NCI-H1417 (cell line): Measurements from ENCODE around the gene CAMK2A.
A peak's percentile ranks its signal among the peaks of the same experiment; 100 is the strongest.
"Not testable (repeated sequence)": the region's sequence is repeated elsewhere in the genome, so short reads cannot be mapped to it uniquely, and the experiment has no call there.

ENCODE experiments used
- DNase-seq, 3 experiments: peaks; one replicate each; lab custom pipeline; 2025; lab: John Stamatoyannopoulos, UW

Gene CAMK2A

DNA sequence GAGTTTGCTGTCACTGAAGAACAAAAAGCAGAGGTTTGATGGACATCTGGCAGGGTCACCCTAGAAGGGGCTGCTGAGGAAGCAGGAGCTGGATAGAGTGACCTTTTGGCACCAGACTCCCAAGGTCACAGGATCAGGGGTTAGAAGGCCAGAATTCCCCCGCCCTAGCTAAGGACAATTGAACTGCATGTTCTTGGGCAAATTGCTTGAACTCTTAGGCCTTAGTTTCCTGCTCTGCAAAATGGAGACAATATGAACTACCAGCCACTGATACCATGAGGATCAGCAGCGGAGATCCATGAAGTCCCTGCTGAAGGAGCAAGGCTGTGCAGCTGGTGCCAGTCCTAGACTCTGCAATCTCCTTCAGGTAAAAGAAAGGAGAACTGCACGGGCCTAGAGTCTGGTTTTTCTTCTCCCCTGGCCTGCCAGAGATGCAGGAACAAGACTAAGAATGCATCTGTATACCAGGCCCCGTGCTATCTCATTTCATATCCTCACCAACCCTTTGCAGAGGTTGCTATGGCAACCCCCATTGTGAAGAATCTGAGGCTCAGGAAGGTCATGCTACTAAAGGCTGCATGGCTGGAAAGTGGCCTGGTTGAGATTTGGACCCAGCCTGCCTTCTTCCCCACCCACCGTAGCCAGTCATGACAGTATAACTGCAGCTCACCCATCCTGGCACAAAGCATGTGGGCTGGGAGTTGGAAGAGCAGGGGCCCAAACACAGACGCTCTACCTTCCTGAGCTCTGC lies 33.7 kb downstream of the CAMK2A start:
- peak in 2 of 3 experiments; percentile 3 to 54 for DNase-seq

- no peak for DNase-seq
These were observed 34.8 kb downstream of the CAMK2A start for GRCh38 chr5:150254774-150255173.

- DNase-seq: no peak
These were observed 35.2 kb downstream of the CAMK2A start for GRCh38 chr5:150254363-150254762.

DNA sequence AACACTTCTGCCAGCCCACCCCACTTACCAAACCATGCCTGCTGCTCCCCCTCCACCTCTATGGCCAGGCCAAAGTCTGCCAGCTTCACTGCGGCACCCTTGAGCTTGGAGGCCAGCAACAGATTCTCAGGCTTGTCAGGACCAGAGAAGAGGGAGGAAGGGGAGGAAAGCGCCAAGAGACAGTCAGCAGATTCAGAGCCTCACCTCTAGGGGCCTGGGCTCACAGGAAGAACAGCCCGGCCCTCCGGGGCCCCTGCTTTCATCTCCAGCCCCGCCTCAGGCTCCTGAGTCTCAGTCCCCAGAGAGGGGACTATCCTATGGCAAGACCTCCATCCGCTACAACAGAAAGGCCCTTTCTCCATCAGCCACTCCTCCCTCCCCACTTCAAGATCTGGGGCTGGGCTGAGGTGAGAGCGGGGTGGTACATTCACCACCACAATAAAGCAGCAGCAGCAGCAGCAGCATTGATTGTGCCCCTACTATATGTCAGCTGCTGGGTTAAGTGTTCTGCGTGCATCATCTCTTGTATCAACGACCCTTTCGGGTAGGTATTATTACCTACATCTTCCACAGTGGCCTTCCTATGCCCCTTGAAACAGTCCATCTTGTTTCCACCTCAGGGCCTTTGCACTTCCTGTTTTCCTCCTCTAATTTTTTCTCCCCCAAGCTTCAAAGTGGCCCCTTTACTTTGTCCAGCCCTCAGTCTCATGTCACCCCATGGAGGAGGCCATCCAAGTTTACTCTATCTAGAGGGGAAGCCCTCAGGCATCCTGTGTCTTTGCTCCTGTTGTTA lies 36.0 kb downstream of the CAMK2A start:
- no peak for DNase-seq

- no peak for DNase-seq
These were observed 37.1 kb downstream of the CAMK2A start for GRCh38 chr5:150252489-150252888.

GRCh38 chr5:150251504-150251903 lies 38.1 kb downstream of the CAMK2A start:
- no peak for DNase-seq

GRCh38 chr5:150249744-150250143 lies 39.8 kb downstream of the CAMK2A start:
- DNase-seq: no peak

DNA sequence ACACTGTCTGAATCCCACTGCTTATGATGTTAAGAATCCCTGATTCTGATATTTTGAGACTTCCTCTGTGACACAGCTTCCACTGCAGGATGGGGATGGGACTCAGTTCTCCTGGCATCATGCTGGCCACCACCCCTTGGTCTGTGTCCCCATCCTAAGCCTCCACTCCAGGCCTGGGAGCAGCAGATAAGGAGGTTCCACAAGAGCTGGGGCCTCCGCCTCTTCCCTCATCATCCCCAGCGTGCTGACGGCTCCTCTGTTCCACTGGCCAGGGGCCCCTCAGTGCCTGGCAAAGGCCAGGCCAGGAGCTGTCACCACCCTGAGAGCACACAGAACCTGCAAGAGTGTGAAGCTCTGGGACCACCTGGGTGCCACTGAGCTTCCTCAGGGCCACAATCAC lies 40.6 kb downstream of the CAMK2A start:
- DNase-seq: no peak

GRCh38 chr5:150248493-150248892 lies 41.1 kb downstream of the CAMK2A start:
- not testable (repeated sequence) for DNase-seq

GRCh38 chr5:150247726-150248125 lies 41.8 kb downstream of the CAMK2A start:
- no peak for DNase-seq

- DNase-seq: no peak
These were observed 42.7 kb downstream of the CAMK2A start for GRCh38 chr5:150246835-150247234.

- DNase-seq: no peak
These were observed 43.1 kb downstream of the CAMK2A start for GRCh38 chr5:150246429-150246828.

DNA sequence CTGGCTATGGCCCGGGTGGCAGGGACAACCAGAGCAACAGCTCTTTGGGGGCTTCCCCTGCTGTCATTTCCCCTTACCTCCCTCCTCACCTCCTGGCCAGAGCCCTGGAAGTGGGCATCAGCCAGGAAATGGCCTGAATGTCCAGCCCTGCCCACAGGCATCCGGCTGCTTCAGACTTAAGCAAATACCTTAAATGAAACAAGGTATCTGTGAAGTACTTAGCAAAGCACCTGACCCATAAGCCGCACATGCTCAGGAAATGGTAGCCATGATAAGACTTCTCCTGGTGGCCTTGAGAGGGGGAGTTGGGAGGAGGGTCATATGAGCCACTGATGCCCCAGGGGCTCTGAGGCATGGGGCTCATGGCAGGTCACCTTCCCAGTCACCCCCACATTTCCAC lies 43.8 kb downstream of the CAMK2A start:
- no peak for DNase-seq

DNA sequence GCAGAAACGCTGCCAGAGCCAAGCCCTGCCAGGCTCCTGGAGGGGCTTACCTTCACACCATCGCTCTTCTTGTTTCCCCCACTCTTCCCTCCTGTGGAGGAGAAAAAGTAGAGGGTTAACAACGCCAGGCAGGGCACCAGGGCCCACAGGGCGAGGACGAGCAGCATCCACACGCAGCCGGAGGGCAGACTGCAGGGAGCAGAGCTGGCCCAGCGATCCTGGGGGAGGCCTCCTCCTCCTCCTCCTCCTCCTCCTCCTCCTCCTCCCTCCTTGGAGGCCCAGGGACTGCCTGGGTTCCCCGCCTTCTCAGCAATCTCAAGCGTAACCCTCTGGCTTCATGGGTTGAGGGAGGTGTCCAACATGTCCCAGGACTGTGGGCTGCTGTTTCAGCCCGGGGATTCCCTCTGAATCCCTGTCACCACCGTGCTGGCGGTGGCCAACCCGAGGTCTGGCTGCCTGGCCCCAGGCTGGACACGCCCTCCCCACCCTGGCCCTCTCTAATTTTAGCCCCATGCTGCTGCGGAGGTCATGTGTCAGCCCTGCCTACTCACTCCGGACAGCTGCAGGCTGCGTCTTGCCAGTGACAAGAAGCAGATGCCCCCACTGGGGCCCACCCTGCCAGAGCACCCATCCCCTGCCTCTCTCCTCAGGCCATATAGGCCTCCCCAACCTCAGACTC lies 44.3 kb downstream of the CAMK2A start:
- DNase-seq: no peak

DNA sequence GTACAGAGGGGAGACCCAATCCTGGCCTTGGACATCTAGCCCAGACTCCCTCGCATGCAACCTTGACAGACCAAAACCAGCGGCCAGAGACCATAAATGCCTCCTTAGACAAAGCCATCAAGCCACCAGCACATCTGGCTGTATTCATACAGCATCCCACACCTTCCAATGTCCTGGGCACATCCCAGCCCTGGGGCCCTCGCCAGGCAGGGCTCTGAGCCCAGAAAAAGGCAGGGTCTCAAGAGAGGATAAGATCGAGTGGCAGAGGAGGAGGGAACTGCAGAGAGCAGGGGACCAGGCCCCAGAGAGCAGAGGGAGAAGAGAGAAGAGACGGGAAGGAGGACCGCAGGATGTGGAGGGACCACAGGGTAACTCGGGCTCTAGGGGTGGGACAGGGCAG lies 45.4 kb downstream of the CAMK2A start:
- DNase-seq: no peak

DNA sequence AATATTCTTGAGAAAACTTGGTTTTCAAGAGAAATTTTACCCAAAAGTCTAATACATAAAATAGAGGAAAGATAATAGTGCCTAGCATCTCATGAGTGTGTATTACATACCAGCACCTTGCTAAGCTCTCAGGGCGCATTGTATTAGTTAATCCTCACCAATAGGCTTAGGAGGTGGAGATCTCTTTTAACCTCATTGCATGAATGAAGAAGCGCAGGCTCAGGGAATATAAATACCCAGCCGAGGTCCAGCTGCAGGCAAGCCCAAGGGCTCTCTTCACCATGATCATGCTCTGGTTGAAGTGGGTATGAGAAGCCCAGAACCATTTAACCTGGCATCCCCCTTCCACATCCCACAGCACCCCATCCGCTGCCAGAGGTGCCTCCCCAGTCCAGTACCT lies 46.0 kb downstream of the CAMK2A start:
- DNase-seq: no peak

DNA sequence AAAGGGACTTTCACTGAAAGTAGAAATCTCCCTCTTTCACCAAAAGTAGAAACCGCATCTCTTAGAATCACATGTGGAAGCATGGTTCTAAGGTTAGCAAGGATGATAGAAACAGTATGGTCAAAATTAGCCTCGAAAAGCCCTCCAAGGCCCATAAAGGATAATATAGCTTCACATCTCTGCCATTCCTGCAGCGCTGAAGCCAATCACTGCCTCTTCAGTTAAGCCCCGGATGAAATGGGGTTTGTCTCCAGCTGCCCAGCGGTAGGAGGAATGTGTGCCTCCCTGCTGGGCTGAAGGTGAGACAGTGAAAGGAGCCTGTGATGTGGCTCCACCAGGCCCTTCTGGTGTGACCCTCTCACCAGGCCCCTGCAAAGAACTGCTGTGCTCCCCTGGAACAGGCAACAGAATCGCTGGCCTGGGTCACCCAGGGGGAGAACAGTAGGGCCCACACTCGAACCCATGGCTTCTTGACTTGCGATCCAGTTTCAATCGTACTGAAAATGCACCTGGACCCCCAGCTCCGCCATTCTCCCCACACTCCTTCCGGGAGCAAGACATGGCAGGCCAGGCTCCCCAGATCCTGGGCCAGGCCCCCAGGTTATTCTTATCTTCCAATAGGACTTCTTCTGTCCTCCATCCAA lies 47.2 kb downstream of the CAMK2A start:
- DNase-seq: no peak

DNA sequence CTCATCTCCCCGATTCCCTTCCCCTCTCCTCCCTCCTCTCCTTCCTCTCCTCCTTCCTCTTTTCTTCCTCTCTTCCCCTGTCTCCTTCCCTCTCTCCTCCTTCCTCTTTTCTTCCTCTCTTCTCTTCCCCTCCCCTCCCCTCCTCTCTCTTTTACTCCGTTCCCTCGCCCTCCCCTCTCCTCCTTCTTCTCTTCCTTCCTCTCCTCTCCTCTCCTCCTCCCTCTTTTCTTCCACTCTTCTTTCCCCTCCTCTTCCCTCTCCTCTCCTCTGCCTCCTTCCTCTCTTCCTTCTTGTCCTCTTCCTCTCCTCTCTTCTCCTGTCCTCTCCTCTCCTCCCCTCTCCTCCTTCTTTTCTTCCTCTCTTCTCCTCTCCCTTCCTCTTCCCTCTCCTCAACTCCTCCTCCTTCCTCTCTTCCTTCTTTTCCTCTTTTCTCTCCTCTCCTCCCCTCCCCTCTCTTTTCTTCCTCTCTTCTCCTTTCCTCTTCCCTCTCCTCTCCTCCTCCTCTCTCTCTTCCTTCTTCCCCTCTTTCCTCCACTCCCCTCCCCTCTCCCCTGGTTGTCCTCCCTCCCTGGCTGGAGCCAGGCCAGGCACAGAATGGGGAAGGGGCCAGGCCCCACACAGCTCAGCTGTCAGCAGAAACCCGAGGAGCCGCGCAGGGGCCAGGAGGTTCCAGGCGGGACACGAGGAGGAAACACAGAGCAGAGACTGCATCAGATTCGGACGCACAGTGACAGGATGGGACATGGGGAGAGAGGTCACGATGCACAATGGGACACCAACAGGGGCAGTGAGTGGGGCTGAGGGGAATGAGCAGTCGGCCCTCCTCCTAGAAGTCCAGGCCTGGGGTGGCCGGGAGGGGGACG lies 48.0 kb downstream of the CAMK2A start:
- no peak for DNase-seq

DNA sequence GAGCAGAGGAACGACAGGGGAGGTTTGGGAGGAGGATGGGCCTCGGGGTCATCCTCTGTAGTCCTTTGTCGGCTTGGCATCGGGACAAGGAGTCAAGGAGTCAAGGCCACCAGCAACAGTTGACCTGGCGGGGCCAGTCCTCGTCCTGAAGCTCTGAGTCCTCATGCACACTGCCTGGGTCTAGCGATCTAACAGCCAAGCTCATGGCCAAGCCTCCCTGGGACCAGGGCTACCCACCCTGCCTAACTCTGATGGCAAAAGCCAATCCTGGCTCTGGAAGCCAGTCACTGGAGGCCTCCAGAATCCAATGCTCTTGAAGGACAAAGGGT lies 49.8 kb downstream of the CAMK2A start:
- no peak for DNase-seq

- DNase-seq: no peak
These were observed 50.3 kb downstream of the CAMK2A start for GRCh38 chr5:150239099-150239793.

DNA sequence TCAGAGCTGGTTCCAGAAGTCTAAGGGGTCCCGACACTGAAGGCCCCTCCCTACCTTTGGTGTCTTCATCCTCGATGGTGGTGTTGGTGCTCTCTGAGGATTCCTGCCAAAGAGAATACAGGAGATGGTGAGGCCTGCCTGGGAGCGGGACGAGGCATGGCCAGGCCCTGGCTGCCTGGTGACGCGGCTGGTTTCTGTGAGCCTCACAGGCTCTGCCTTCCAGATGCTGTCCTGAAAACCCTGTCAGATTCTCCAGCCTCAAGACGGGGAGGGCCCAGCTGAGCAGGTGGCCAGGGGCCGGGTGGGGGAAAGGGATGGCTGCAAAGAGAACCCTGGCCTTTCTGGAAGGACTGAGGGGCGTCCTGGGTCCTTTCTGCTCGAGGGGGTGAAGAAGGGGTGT lies 50.9 kb downstream of the CAMK2A start:
- no peak for DNase-seq
